PFSK-1 (cell line): ENCODE data around the gene NFKBIZ.

ENCODE experiments used
- FOXP2 ChIP-seq: optimal IDR thresholded peaks from 2 replicates; pipeline ENCODE3; 2011; ENCODE audit warnings: borderline replicate concordance, control low read depth, inconsistent platforms; ENCODE audit not compliant: insufficient read depth; ENCODE audit errors: extremely low read length, extremely low read depth
- POLR2AphosphoS5 ChIP-seq: IDR thresholded peaks from 2 replicates; pipeline ENCODE4 v1.6.1; 2012; ENCODE audit warnings: low read depth, mild to moderate bottlenecking, control low read depth, low read length, moderate library complexity
- SIN3A ChIP-seq: IDR thresholded peaks from 2 replicates; pipeline ENCODE4 v1.6.1; 2012; ENCODE audit warnings: mild to moderate bottlenecking, low read length, moderate library complexity, borderline replicate concordance; ENCODE audit not compliant: insufficient read depth
- TAF1 ChIP-seq: IDR thresholded peaks from 2 replicates; pipeline ENCODE4 v1.6.1; 2012; ENCODE audit warnings: low read length, control low read depth, borderline replicate concordance; ENCODE audit not compliant: insufficient read depth
- TF ChIP-seq, protein P1 (sequence below), 2 experiments: IDR thresholded peaks; 2 replicates each; pipeline versions ENCODE4 v1.6.1 to v1.8.0; 2011 to 2012; ENCODE audit warnings: low read depth in 2 of 2, low read length in 2 of 2, control low read depth in 1 of 2, inconsistent platforms in 1 of 2, mild to moderate bottlenecking in 1 of 2, moderate library complexity in 1 of 2; ENCODE audit not compliant: insufficient read depth in 1 of 2

Gene NFKBIZ

DNA sequence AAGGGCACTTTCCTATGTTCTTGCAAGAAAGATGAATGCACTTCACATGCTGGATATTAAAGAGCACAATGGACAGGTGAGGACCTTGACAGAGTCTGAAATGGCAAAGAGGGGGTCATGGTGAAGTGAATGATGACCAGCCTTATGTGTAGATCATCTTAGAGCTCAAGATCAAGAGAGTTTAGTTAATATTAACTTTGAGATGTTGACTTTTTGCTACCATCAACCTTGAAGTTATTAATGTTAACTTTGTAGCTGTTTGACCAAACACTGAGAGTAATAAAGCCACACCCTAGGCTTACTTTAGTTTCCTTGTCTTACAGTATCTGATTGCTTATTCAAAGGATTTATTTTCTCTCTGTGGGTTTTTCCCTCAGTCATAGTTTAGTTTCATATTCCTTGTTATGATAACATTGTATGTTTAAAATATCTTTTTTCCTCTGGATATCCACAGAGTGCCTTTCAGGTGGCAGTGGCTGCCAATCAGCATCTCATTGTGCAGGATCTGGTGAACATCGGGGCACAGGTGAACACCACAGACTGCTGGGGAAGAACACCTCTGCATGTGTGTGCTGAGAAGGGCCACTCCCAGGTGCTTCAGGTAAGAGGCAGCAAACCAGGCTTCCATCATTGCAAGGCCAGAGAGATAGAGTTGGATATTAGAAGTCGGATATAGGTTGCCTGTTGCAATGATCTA, 5.4 kb downstream of the NFKBIZ start:
- TF ChIP-seq, protein P1, sequence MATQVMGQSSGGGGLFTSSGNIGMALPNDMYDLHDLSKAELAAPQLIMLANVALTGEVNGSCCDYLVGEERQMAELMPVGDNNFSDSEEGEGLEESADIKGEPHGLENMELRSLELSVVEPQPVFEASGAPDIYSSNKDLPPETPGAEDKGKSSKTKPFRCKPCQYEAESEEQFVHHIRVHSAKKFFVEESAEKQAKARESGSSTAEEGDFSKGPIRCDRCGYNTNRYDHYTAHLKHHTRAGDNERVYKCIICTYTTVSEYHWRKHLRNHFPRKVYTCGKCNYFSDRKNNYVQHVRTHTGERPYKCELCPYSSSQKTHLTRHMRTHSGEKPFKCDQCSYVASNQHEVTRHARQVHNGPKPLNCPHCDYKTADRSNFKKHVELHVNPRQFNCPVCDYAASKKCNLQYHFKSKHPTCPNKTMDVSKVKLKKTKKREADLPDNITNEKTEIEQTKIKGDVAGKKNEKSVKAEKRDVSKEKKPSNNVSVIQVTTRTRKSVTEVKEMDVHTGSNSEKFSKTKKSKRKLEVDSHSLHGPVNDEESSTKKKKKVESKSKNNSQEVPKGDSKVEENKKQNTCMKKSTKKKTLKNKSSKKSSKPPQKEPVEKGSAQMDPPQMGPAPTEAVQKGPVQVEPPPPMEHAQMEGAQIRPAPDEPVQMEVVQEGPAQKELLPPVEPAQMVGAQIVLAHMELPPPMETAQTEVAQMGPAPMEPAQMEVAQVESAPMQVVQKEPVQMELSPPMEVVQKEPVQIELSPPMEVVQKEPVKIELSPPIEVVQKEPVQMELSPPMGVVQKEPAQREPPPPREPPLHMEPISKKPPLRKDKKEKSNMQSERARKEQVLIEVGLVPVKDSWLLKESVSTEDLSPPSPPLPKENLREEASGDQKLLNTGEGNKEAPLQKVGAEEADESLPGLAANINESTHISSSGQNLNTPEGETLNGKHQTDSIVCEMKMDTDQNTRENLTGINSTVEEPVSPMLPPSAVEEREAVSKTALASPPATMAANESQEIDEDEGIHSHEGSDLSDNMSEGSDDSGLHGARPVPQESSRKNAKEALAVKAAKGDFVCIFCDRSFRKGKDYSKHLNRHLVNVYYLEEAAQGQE (IDR thresholded peaks at IDR 0.05; ENCODE audit: insufficient read depth in 1 of 2, low read depth in 2 of 2, low read length in 2 of 2), result no peak
- TF ChIP-seq POLR2AphosphoS5 (no peak), SIN3A (no peak), FOXP2 (no peak), TAF1 (no peak)

DNA sequence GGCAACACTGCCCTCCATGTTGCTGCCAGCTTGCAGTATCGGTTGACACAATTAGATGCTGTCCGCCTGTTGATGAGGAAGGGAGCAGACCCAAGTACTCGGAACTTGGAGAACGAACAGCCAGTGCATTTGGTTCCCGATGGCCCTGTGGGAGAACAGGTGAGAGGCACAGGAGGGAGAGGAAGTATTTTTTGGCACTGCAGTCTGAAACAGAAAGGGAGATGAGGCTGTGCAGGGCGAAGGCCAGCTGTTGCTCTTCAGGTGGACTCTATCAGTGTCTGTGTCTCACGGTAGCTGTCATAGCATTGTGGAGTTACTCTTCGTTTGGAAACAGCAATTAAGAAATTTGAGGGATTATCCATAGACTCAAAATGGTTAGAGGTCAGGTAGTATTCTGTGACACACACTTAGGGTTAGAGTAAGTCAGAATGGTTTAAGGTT, 8.0 kb downstream of the NFKBIZ start:
- TF ChIP-seq, protein P1 (IDR thresholded peaks at IDR 0.05; ENCODE audit: insufficient read depth in 1 of 2, low read depth in 2 of 2, low read length in 2 of 2), result no peak
- TF ChIP-seq TAF1, result no peak
- TF ChIP-seq SIN3A, result no peak
- TF ChIP-seq FOXP2, result no peak
- no peak for TF ChIP-seq POLR2AphosphoS5

DNA sequence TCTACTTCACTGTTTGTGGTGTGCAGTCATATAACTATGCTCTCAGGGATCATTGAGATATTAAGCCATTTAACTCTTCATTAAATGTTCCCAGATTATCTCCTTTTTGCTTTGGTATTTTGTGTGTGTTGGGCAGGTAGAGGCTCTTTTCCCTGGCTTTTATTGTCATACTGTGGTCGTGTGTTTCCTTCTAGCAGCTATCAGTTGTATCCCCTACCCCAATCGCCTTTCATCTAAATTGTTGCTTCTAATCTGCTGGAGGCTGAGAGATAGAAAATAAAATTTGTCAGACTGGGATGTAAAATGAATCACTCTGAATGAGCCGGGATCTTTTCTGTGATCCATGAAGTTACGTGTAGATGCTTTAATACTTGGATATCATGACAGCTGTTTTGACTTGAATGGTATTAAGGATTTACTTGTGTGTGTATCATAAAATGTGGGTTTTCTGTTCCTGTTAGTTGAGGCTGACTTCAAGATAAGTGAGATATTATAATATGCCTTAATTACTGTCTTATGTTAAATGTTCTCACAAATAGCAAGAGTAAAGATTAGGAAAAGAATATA, 9.2 kb downstream of the NFKBIZ start:
- TF ChIP-seq TAF1 (no peak), SIN3A (no peak), POLR2AphosphoS5 (no peak), FOXP2 (no peak)
- TF ChIP-seq, protein P1 (IDR thresholded peaks at IDR 0.05; ENCODE audit: insufficient read depth in 1 of 2, low read depth in 2 of 2, low read length in 2 of 2), result no peak

DNA sequence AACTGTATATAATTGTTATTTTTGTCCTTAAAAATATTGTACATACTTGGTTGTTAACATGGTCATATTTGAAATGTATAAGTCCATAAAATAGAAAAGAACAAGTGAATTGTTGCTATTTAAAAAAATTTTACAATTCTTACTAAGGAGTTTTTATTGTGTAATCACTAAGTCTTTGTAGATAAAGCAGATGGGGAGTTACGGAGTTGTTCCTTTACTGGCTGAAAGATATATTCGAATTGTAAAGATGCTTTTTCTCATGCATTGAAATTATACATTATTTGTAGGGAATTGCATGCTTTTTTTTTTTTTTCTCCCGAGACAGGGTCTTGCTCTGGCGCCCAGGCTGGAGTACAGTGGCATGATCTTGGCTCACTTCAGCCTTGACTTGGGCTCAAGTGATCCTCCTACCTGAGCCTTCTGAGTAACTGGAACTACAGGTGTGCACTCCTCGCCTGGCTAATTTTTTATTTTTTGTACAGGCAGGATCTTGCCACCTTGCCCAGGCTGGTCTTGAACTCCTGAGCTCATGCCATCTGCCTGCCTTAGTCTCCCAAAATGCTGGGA, 10.7 kb downstream of the NFKBIZ start:
- TF ChIP-seq SIN3A (no peak), POLR2AphosphoS5 (no peak), TAF1 (no peak), FOXP2 (no peak)
- TF ChIP-seq, protein P1 (IDR thresholded peaks at IDR 0.05; ENCODE audit: insufficient read depth in 1 of 2, low read depth in 2 of 2, low read length in 2 of 2), result no peak
